Spleen (tissue), 11 donors: ENCODE data around the gene ELFN1. TPM values are rescaled to one million over a fixed set of nuclear protein-coding genes. Genes with fewer than 3 reads are reported as not detected.

Source experiments
- DNase-seq: peaks from one replicate; pipeline ENCODE4 v3.0.0-alpha.2; 2020
- H3K27ac ChIP-seq, 8 donors: fragments of 200-600 bp; sonication (generic) in 7 of 8; 1 replicate in 4 of 8; 2 replicates in 4 of 8; pipeline versions ENCODE4 v1.5.0 to v1.8.0; 2016 to 2021; ENCODE audit warnings: inconsistent platforms in 4 of 8, mild to moderate bottlenecking in 4 of 8, moderate library complexity in 1 of 8
- H3K27me3 ChIP-seq, 7 donors: fragments of 200-600 bp; sonication (generic) in 6 of 7; replicated peaks in 1 of 7; 1 replicate in 4 of 7; 2 replicates in 3 of 7; pipeline versions ENCODE4 v1.5.0 to v1.8.0; 2016 to 2021; ENCODE audit warnings: inconsistent platforms in 3 of 7, mild to moderate bottlenecking in 1 of 7
- H3K36me3 ChIP-seq, 6 donors: fragments of 200-600 bp; sonication (generic) in 5 of 6; 1 replicate in 4 of 6; 2 replicates in 2 of 6; pipeline versions ENCODE4 v1.5.0 to v1.8.0; 2016 to 2021; ENCODE audit warnings: inconsistent platforms in 2 of 6
- H3K4me1 ChIP-seq, 6 donors: fragments of 200-600 bp; sonication (generic) in 5 of 6; 1 replicate in 3 of 6; 2 replicates in 3 of 6; pipeline versions ENCODE4 v1.5.0 to v1.8.0; 2016 to 2021; ENCODE audit warnings: inconsistent platforms in 3 of 6
- H3K4me3 ChIP-seq, 8 donors: fragments of 200-600 bp; sonication (generic) in 7 of 8; 1 replicate in 4 of 8; 2 replicates in 4 of 8; pipeline versions ENCODE4 v1.5.0 to v1.8.0; 2016 to 2021; ENCODE audit warnings: inconsistent platforms in 4 of 8, mild to moderate bottlenecking in 4 of 8, moderate library complexity in 2 of 8
- H3K9me3 ChIP-seq, 8 donors: fragments of 200-600 bp; sonication (generic) in 7 of 8; 1 replicate in 4 of 8; 2 replicates in 4 of 8; pipeline versions ENCODE4 v1.5.0 to v1.8.0; 2016 to 2021; ENCODE audit warnings: inconsistent platforms in 4 of 8
- CTCF ChIP-seq, 11 experiments: fragments of 200-600 bp in 7 of 11; fragments of 450-650 bp in 4 of 11; sonication (generic) in 4 of 11; IDR thresholded peaks in 8 of 11; conservative IDR thresholded peaks in 3 of 11; 1 replicate in 7 of 11; 2 replicates in 4 of 11; pipeline versions ENCODE4 v1.4.0 to v1.8.0; 2016 to 2021; ENCODE audit warnings: antibody characterized with exemption in 11 of 11, inconsistent platforms in 4 of 11, mild to moderate bottlenecking in 1 of 11
- POLR2A ChIP-seq, 3 donors: fragments of 450-650 bp; IDR thresholded peaks; one replicate each; pipeline ENCODE4 v1.5.1; 2017; ENCODE audit warnings: antibody characterized with exemption in 3 of 3, mild to moderate bottlenecking in 1 of 3
- POLR2AphosphoS5 ChIP-seq, 3 donors: sonication (generic); formaldehyde crosslinking; IDR thresholded peaks; one replicate each; pipeline ENCODE4 v1.5.1; 2017; ENCODE audit warnings: antibody characterized with exemption in 3 of 3
- WGBS, 5 donors: extraction: QIAGEN DNeasy Blood & Tissue Kit in 3 of 5; methylation state at CpG; one replicate each; pipeline versions ENCODE4 v1.1.5 to v1.1.7; 2013 to 2018; 5-methylcytosine and 5-hydroxymethylcytosine counted together
- intact Hi-C: fragments of 100-400 bp; cut with DNase I; formaldehyde crosslinking; loops from one replicate; pipeline ENCODE4 v1.15.0; 2023; ENCODE audit warnings: low total_unique reads
- polyA plus RNA-seq, 3 donors: library from polyadenylated mRNA; stranded (reverse); fragments of 200-250 nt; gene quantifications; one replicate each; pipeline ENCODE4 v1.2.1, GENCODE V29; 2013
- total RNA-seq, 7 donors: library from RNA; depleted of rRNA in 3 of 7; stranded (reverse); fragments of >200 nt in 3 of 7; fragmentation: NEBNext Ultra II Directional in 4 of 7; extraction: Animal tissue kit (Norgen Biotek cat#: 25700) in 4 of 7; gene quantifications; one replicate each; pipeline versions ENCODE4 v1.1.0 to v1.2.1, GENCODE V29; 2016 to 2021
- donor health status: healthy with polysubstance abuse.
- donor health status: DM: no; HTN: no; CAD: no; lungs with moderate emphysema.
- donor health status: DM: no; HTN: no; CAD: no.
- donor health status: Bipolar disorder and iron deficiency.
- donor health status: healthy.
- donor health status: DM: no; HTN: no; CAD: no.
- donor health status: DM: yes; HTN: yes; CAD: no.

Gene ELFN1
- total and polyA plus RNA-seq, 10 donors: 0.22 to 3.9 (median 2.4) TPM

GRCh38 chr7:1693991-1694524 lies 24.0 kb downstream of the ELFN1 start:
- Histone ChIP-seq H3K4me3 (no peak overlapping the region), H3K36me3 (peaks cover 0 to 4% (median 0%) of the 10 kb centered on the region in 6 donors), H3K27me3 (peaks cover 0 to 24% (median 0%) of the 10 kb centered on the region in 7 donors), H3K4me1 (peaks cover 0 to 11% (median 2%) of the 10 kb centered on the region in 6 donors), H3K27ac (no peak overlapping the region), H3K9me3 (no peaks in the 10 kb centered on the region)
- 67 to 80% (median 74%) methylated on average over 10 to 16 of the region's 16 CpGs for WGBS, 5 donors
- peak; percentile 42 for DNase-seq
- intact Hi-C loops: no loop called here
- TF ChIP-seq POLR2A (IDR thresholded peaks at IDR 0.05) (no peak), CTCF (IDR thresholded peaks at IDR 0.05 in 8 of 11, conservative IDR thresholded peaks at IDR 0.05 in 3 of 11) (no peak), POLR2AphosphoS5 (IDR thresholded peaks at IDR 0.05) (no peak)

DNA sequence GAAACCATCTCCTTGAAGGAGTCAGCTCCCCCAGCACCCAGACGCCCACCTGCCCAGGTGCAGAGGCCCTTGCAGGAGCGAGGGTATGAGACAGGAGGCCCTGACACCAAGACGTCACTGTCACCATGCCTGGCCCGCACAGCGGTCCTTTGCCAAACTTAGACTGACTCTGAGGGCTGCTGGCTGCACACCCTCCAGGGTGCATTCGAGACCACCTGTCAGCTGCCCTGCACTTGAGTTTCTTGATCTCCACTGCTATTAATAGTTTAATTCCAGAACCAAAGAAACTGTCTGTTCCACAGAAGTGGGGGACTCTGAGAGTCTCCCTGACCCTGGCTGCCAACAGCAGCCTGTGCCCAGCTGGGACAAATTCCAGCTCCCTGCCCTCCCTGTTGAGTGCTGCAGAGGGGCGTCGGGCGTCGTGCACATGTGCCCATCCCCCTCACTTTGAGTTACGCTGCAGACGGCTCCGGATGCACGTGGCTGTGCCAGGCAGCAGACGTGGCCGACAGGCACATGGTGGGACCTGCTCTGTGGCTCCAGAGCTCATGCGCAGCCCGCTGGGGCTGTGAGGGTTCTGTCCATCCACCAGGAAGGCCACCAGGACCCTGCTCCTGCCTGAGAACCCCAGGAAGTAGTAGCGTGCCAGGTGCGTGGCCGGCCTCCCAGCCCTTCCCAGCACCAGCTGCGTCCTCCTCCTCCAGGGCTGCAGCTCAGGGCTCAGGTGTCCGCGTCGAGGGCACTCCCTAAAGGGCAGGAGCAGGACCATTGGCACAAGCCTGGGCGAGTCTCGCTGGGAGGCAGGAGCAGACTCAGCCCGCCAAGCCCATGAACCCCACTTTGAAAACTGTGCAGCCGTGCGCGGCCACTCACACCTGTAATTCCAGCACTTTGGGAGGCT lies 24.8 kb downstream of the ELFN1 start:
- WGBS, 5 donors: 82 to 90% (median 88%) methylated on average over 12 to 31 of the region's 31 CpGs
- H3K27me3 ChIP-seq: peaks cover 0 to 17% (median 0%) of the 10 kb centered on the region in 7 donors
- intact Hi-C loops: no loop called here
- H3K27ac ChIP-seq: no peak overlapping the region
- H3K36me3 ChIP-seq: no peaks in the 10 kb centered on the region
- TF ChIP-seq POLR2A (IDR thresholded peaks at IDR 0.05) (no peak), CTCF (IDR thresholded peaks at IDR 0.05 in 8 of 11, conservative IDR thresholded peaks at IDR 0.05 in 3 of 11) (no peak), POLR2AphosphoS5 (IDR thresholded peaks at IDR 0.05) (no peak)
- DNase-seq: peak; percentile 62
- H3K9me3 ChIP-seq: no peaks in the 10 kb centered on the region
- H3K4me3 ChIP-seq: no peak overlapping the region
- H3K4me1 ChIP-seq: peaks cover 0 to 11% (median 2%) of the 10 kb centered on the region in 6 donors

GRCh38 chr7:1695800-1696454 lies 25.9 kb downstream of the ELFN1 start:
- Histone ChIP-seq H3K4me1 (peaks cover 0 to 11% (median 2%) of the 10 kb centered on the region in 6 donors), H3K27ac (no peak overlapping the region), H3K27me3 (peaks cover 0 to 17% (median 0%) of the 10 kb centered on the region in 7 donors), H3K9me3 (no peaks in the 10 kb centered on the region), H3K36me3 (no peaks in the 10 kb centered on the region), H3K4me3 (no peak overlapping the region)
- DNase-seq: peak; percentile 47
- WGBS, 5 donors: 83 to 93% (median 85%) methylated on average over 11 of the region's 11 CpGs
- intact Hi-C loops: no loop called here
- TF ChIP-seq POLR2AphosphoS5 (IDR thresholded peaks at IDR 0.05) (no peak), CTCF (IDR thresholded peaks at IDR 0.05 in 8 of 11, conservative IDR thresholded peaks at IDR 0.05 in 3 of 11) (no peak), POLR2A (IDR thresholded peaks at IDR 0.05) (no peak)
